ENCODE results near the gene SEC23B. TPM values are rescaled to one million over a fixed set of nuclear protein-coding genes. Genes with fewer than 3 reads are reported as not detected.

SEC23B gene
- total RNA-seq, 2 donors from 2014 or later: 22.2 to 32.9 TPM

- Histone ChIP-seq H3K4me3 (peak overlapping the region; percentile 87), H3K27ac (peak overlapping the region; percentile 88 to 90), H3K4me1 (ENCODE audit: control insufficient read depth in 1 of 2, low read depth in 2 of 2) (peaks cover 6 to 12% of the 10 kb centered on the region in 2 donors), H3K27me3 (replicated peaks; ENCODE audit: insufficient read depth) (no peaks in the 10 kb centered on the region), H3K36me3 (peaks cover 7% of the 10 kb centered on the region), H3K9me3 (no peaks in the 10 kb centered on the region)
- DNase-seq (ENCODE audit: low spot score) (no peak), ATAC-seq (ENCODE audit: insufficient number of reproducible peaks, low FRiP score, low read depth) (no peak)
- no peak for TF ChIP-seq CTCF (IDR thresholded peaks at IDR 0.05)
Measured at GRCh38 chr20:18567739-18568091, 60.0 kb downstream of the SEC23B start.

DNA sequence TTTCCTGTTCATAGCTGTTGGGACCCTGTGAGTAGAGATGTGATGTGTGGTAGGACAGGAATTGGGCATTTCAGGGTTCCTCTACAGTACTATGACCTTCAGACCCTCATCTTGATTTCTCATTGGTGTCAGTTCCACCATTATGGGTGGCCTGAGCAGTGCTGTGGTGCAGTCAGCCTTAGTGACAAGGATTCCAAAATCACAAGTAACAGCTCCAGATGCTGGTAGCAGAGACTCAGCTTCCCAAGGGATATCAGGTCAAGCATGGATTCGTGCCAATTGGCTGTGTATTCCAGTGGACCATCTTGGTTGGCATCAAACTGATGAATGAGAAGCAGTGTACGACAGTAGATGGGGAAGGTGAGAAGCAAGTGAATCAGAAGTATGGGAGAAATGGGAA, 63.3 kb downstream of the SEC23B start:
- Histone ChIP-seq H3K27me3 (replicated peaks; ENCODE audit: insufficient read depth) (no peaks in the 10 kb centered on the region), H3K27ac (no peak overlapping the region), H3K4me3 (no peak overlapping the region), H3K9me3 (no peaks in the 10 kb centered on the region), H3K36me3 (peaks cover 7% of the 10 kb centered on the region), H3K4me1 (ENCODE audit: control insufficient read depth in 1 of 2, low read depth in 2 of 2) (peaks cover 6 to 12% of the 10 kb centered on the region in 2 donors)
- no peak for TF ChIP-seq CTCF (IDR thresholded peaks at IDR 0.05)
- no peak for ATAC-seq (ENCODE audit: insufficient number of reproducible peaks, low FRiP score, low read depth)
- DNase-seq (ENCODE audit: low spot score): no peak

DNA sequence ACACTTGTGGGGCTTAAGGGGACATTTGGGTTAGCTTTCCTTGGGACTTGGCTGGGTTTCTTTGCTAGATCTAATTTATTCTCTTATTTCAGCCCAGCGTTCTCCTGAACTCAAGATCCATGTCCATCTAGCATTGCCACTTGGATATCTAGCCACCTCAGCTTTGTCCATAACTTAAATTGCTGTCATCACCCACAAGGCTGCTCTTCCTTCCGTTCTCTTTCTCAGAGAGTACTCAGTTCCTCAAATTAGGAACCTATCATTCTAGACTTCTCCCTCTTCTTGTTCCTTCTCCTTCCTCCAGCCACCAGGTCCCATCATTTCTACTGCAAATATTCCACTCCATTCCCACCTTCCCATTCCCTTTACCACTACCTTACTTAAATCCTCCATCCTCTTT, 63.8 kb downstream of the SEC23B start:
- Histone ChIP-seq H3K4me1 (ENCODE audit: control insufficient read depth in 1 of 2, low read depth in 2 of 2) (peaks cover 3 to 8% of the 10 kb centered on the region in 2 donors), H3K9me3 (no peaks in the 10 kb centered on the region), H3K4me3 (no peak overlapping the region), H3K27ac (no peak overlapping the region), H3K27me3 (replicated peaks; ENCODE audit: insufficient read depth) (no peaks in the 10 kb centered on the region), H3K36me3 (peaks cover 7% of the 10 kb centered on the region)
- no peak for DNase-seq (ENCODE audit: low spot score)
- no peak for ATAC-seq (ENCODE audit: insufficient number of reproducible peaks, low FRiP score, low read depth)
- TF ChIP-seq CTCF (IDR thresholded peaks at IDR 0.05): no peak

GRCh38 chr20:18577942-18578341, 70.2 kb downstream of the SEC23B start:
- no peak overlapping the region for H3K4me3 ChIP-seq
- no peak for TF ChIP-seq CTCF (IDR thresholded peaks at IDR 0.05)
- DNase-seq (ENCODE audit: low spot score) (no peak), ATAC-seq (ENCODE audit: insufficient number of reproducible peaks, low FRiP score, low read depth) (no peak)
- H3K9me3 ChIP-seq: no peaks in the 10 kb centered on the region
- no peaks in the 10 kb centered on the region for H3K36me3 ChIP-seq
- H3K4me1 ChIP-seq (ENCODE audit: control insufficient read depth in 1 of 2, low read depth in 2 of 2): no peaks in the 10 kb centered on the region
- H3K27ac ChIP-seq: no peak overlapping the region
- no peaks in the 10 kb centered on the region for H3K27me3 ChIP-seq (replicated peaks; ENCODE audit: insufficient read depth)

DNA sequence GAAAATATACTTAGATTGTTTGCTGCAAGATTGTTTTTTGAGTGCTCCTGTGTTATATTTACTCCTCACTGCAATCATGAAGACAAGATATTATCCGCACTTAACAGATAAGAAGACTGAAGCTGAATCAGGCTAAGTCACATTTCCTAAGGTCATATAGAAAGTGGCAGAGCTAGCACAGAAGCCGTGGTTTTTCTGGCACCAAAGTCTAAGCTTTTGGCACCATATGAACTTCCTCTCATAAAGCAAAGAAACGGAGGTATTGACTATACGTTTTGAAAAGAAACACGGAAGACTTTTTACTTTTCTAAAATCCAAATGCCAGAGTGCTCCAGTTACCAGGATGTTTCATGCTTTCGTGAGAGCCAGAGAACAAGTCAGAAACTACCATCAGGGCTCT, 70.8 kb downstream of the SEC23B start:
- Histone ChIP-seq H3K36me3 (no peaks in the 10 kb centered on the region), H3K9me3 (no peaks in the 10 kb centered on the region), H3K27ac (no peak overlapping the region), H3K4me1 (ENCODE audit: control insufficient read depth in 1 of 2, low read depth in 2 of 2) (no peaks in the 10 kb centered on the region), H3K4me3 (no peak overlapping the region), H3K27me3 (replicated peaks; ENCODE audit: insufficient read depth) (no peaks in the 10 kb centered on the region)
- DNase-seq (ENCODE audit: low spot score) (no peak), ATAC-seq (ENCODE audit: insufficient number of reproducible peaks, low FRiP score, low read depth) (no peak)
- no peak for TF ChIP-seq CTCF (IDR thresholded peaks at IDR 0.05)

Data from thoracic aorta (tissue), 2 donors.